Cardiac muscle cell (in vitro differentiated cells and primary cell): ENCODE data around the gene CCDC92B. TPM values are rescaled to one million over a fixed set of nuclear protein-coding genes. Genes with fewer than 3 reads are reported as not detected.

Source experiments
- DNase-seq, 2 donors: peaks; one replicate each; pipeline versions ENCODE4 v3.0.0 to v3.0.0-alpha.2; 2010 to 2017; ENCODE audit warnings: low read depth in 1 of 2, low spot score in 1 of 2
- H3K27ac ChIP-seq: fragments of 200-600 bp; sonication (generic); 2 replicates; pipeline ENCODE4 v1.5.1; 2016
- H3K27me3 ChIP-seq: fragments of 200-600 bp; sonication (generic); 2 replicates; pipeline ENCODE4 v1.6.0; 2016; ENCODE audit warnings: control low read depth
- H3K36me3 ChIP-seq: fragments of 200-600 bp; sonication (generic); 2 replicates; pipeline ENCODE4 v1.5.1; 2016; ENCODE audit warnings: control low read depth
- H3K4me1 ChIP-seq: fragments of 200-600 bp; sonication (generic); 2 replicates; pipeline ENCODE4 v1.8.1; 2017; ENCODE audit warnings: low read depth, mild to moderate bottlenecking, mixed run types
- H3K4me3 ChIP-seq: fragments of 200-600 bp; sonication (generic); 2 replicates; pipeline ENCODE4 v1.5.1; 2016; ENCODE audit warnings: mild to moderate bottlenecking
- H3K9me3 ChIP-seq: fragments of 200-600 bp; sonication (generic); 2 replicates; pipeline ENCODE4 v1.5.1; 2017; ENCODE audit warnings: low read depth, mild to moderate bottlenecking, control low read depth
- CTCF ChIP-seq: IDR thresholded peaks from 2 replicates; pipeline ENCODE4 v1.5.1; 2012; ENCODE audit warnings: low read depth, mild to moderate bottlenecking, low read length
- polyA plus RNA-seq: library from polyadenylated mRNA; unstranded; fragments of >200 nt; fragmentation: Nextera tagmentation; extraction: Ambion mirVana; gene quantifications from 2 replicates; pipeline ENCODE4 v1.2.1, GENCODE V29; 2016
- total RNA-seq: library from RNA; depleted of rRNA; stranded (reverse); fragments of >200 nt; gene quantifications from 2 replicates; pipeline ENCODE4 v1.2.3, GENCODE V29; 2016

Gene CCDC92B
- total and polyA plus RNA-seq, 2 experiments from 2014 or later, result 0.33 to 0.35 TPM

DNA sequence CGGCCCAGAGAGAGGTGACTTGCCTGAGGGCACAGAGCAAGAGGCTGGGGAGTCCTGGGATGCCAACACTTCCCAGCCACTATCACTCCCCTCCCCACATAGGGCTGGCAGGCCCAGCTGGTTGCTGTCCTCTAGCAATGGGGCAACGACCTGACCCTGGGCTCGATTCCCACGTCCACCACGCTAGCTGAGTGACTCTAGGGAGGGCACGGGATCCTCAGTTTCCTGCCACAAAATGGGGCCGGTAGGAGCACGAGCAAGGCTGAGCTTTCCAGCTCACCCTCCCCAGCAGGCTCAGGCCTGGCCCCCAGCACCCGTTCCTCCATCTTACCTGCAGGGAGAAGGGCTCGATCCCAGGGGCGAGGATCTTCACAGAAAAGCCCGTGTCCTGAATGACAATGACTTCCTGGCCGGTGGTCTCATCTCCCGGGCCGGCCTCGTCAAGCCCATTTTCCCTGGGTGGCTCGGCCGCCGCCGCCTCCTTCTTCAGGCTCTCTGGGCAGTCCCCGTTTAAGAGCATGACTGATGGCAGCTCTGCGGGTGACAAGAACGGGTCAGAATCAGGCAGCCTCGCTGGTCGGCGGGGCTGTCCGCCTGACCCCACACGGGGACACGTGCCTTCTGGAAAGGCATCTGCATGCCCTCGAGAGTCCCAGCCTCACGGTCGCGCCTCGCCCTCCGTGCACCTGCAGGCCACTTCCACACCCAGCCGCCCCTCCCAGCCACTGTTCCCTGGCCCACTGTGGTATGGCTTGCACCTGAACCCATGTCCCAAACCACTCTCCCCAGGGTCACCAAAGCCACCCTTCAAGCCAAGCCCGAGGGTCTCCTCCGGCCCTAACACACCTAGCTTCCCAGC is 45.2 kb downstream of the CCDC92B start:
- H3K9me3 ChIP-seq, result no peaks in the 10 kb centered on the region
- no peak for TF ChIP-seq CTCF
- no peaks in the 10 kb centered on the region for H3K27me3 ChIP-seq
- H3K4me1 ChIP-seq, result peaks cover 15% of the 10 kb centered on the region
- H3K36me3 ChIP-seq, result peaks cover 4% of the 10 kb centered on the region
- no peak overlapping the region for H3K27ac ChIP-seq
- no peak overlapping the region for H3K4me3 ChIP-seq
- no peak for DNase-seq

DNA sequence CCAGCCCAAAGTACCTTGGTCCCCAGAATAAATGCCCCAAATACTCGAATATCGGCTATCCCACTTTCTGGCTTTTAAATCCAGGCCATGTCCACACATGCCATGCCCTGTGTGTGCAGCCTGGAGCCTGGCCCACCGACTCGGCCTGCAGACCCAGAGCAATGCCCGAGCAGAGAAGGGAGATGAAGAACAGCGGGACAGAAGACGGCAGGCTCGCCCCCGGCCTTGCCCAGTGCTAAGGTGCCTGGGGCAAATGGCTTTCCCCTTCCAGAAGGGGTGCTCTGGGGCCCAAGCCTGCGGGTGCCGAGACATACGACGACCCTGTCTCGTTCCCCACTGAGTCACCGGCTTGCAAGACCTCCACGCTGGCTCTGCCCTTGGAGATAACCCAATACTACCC is 45.8 kb downstream of the CCDC92B start:
- DNase-seq, result no peak
- Histone ChIP-seq H3K27me3 (no peaks in the 10 kb centered on the region), H3K4me1 (peaks cover 15% of the 10 kb centered on the region), H3K27ac (no peak overlapping the region), H3K36me3 (peaks cover 6% of the 10 kb centered on the region), H3K4me3 (no peak overlapping the region), H3K9me3 (no peaks in the 10 kb centered on the region)
- TF ChIP-seq CTCF, result no peak

- H3K36me3 ChIP-seq, result peaks cover 6% of the 10 kb centered on the region
These were observed 46.3 kb downstream of the CCDC92B start for GRCh38 chr17:2703181-2703580.

DNA sequence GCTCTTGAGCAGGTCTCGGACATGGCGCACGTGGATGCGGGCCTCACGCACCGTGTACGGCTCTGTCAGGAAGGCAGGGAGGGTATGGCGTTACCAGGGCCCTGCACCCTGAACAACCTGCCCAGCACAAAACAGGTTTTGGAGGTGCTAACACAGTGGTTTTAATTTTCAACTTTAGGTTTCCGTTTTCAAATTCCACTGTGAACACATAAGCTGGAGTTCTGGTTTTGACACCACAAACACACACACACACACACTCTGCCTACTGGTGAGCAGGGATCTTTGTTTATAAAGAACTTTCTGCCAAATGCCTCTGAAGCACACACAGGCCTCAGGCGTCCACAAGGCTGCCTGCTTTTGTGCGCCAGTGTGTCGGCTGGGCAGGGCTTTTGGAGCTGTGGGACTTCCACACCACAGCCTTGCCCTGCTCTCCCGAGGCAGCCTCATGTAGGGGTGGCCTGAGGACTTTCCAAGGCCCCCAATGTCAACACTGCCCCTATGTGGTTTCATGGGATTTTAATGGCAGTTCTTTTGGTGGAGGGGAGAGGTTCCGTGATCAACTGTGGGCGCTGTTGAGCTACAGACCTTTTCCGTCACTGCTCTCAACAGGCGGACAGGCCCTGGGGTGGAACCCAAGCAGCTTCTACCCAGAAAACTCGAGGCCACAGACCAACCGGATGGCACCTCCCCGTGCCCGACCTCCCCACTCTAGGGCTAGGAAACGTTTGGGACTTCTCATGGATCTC is 47.3 kb downstream of the CCDC92B start:
- no peak for TF ChIP-seq CTCF
- no peak overlapping the region for H3K4me3 ChIP-seq
- no peaks in the 10 kb centered on the region for H3K9me3 ChIP-seq
- no peak overlapping the region for H3K27ac ChIP-seq
- no peaks in the 10 kb centered on the region for H3K27me3 ChIP-seq
- DNase-seq, result no peak
- H3K36me3 ChIP-seq, result peaks cover 10% of the 10 kb centered on the region
- peaks cover 1% of the 10 kb centered on the region for H3K4me1 ChIP-seq

More at GRCh38 chr17:2703181-2703580, 46.3 kb downstream of the CCDC92B start:
- H3K27me3 ChIP-seq, result no peaks in the 10 kb centered on the region
- H3K4me1 ChIP-seq, result peaks cover 11% of the 10 kb centered on the region
- no peaks in the 10 kb centered on the region for H3K9me3 ChIP-seq
- no peak overlapping the region for H3K4me3 ChIP-seq
- no peak for TF ChIP-seq CTCF
- H3K27ac ChIP-seq, result no peak overlapping the region
- DNase-seq, result no peak

DNA sequence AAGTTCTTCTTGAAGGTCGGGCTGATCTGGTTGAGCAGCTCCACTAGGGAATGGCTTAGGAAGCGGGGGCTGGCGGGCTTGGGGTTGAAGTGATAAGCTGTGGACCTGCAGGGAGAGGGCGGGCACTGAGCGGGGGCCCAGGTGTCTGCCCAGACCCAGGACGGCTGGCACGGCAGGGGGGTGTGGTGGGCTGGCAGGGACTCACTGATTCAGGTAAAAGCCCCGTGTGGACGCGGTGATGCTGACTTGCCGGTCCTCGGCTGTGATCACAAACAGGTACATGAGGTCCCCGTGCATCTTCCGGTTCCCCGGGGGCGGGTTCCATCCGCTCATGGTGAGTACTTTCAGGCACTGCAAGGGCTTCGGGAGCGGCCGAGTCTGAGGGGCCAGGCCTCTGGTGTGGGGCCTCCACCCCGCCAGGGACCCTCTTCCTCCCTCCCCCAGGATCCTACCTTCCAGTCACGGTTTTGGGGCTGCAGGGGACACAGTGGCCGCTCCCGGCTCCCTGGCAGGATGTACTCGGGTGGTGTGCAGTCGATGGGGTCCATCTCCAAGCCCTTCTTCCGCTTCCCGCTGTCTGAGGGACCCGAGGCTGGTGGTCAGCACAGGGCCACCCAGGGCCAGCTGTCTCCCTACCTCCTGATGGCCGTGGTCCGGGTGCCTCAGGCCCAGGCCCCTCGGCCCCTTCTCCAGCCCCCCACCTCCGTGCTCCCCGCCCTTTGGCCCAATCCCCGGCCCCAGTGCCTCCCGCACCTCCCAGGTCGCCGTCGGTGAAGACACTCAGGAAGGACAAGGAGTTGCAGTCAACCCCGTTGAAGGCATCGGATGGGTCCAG is 48.1 kb downstream of the CCDC92B start:
- Histone ChIP-seq H3K27ac (no peak overlapping the region), H3K4me1 (no peaks in the 10 kb centered on the region), H3K4me3 (no peak overlapping the region), H3K27me3 (no peaks in the 10 kb centered on the region), H3K36me3 (peaks cover 14% of the 10 kb centered on the region), H3K9me3 (no peaks in the 10 kb centered on the region)
- no peak for DNase-seq
- no peak for TF ChIP-seq CTCF
